Activated T-helper 9 cell treated with anti-CD3 and anti-CD28 coated beads, Interleukin-2, amount 50 U/mL, for 16 hours (primary cell): ENCODE data around the gene BHLHA9.
"Not testable (repeated sequence)": the region's sequence is repeated elsewhere in the genome, so short reads cannot be mapped to it uniquely, and the experiment has no call there.

Experiments used
- DNase-seq: peaks from one replicate; pipeline ENCODE4 v3.0.0-alpha.2; 2020; ENCODE audit warnings: low read depth

BHLHA9 gene

DNA sequence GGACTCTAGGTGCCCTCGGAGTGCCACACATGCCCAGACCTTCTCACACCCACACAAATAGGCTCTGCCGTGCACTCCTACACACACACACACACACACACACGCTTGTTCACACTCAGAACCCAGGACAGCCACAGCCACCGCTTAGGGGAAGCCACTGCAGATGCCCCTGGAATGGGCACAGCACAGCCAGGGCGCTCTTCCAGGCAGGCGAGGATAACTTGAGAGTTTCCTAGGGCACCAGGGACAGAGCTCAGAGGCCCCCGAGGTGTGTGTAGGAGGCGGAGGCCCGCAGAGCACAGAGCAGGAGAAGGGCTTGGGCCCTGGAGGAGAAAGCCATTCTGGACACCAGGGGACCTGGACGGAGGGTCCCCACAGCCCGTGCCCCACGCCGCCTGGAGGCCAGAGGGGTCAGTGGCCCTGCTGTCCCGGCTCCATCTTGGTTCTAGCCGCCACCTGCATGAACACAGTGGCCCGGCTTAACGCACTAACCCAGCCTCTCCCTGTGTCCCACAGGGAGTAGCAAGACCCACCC lies 30.2 kb downstream of the BHLHA9 start:
- DNase-seq = no peak

DNA sequence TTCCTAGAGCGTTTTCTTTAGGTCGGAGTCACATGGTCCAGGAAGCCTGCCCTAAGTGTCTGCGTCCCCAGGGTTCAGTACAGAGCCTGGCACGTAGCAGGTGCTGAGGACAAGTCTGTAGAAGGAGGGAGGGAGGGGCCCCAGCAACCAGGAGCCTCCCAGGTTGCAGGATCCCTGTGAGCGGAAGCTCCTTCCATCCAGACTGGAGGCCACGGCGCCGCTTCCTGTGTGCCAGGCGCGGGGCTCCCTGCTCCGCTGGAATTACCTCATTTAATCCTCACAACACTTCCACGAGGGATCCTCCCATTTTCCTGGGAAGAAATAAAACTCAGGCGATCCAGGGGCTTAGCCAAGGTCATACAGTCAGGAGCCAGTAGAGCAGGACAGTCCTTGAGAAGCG lies 31.3 kb downstream of the BHLHA9 start:
- DNase-seq = no peak

DNA sequence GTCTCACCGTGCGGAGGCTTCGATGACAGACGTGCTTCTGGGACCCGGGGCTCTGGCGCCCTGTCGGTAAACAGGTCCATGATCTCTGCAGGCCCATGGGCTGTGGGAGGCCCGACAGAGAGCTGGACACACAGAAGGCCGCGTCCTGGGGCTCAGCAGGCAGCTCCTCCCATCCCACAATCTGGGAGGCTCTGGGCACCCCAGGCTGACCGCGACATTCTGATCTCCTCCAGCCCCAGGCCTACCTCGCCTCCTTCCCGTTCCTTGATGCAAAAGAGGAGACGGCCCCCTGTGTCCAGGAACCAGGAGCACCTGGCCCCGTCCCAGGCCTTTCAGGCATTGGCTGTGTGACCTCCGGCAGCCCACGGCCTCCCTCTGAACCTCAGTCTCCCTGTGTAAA lies 32.5 kb downstream of the BHLHA9 start:
- DNase-seq = no peak

DNA sequence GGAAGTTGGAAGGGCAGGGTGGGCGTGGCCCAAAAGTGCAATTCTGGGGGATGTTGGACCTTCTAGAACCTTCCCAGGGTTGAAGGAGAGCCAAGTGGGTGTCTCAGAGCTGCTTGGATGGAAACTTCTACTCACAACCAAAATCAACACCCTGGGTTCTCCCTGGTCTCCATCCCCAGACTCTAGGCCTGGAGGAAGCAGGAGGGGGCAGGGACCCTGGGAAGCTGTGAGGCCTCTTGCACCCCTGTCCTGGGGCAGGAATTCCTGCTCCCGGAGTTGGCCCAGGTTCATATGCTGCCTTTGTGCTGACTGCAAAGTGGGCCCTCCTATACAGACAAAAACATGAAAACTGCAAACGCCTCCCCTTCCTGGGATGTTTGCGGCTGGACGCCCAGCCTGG lies 34.3 kb downstream of the BHLHA9 start:
- no peak for DNase-seq

DNA sequence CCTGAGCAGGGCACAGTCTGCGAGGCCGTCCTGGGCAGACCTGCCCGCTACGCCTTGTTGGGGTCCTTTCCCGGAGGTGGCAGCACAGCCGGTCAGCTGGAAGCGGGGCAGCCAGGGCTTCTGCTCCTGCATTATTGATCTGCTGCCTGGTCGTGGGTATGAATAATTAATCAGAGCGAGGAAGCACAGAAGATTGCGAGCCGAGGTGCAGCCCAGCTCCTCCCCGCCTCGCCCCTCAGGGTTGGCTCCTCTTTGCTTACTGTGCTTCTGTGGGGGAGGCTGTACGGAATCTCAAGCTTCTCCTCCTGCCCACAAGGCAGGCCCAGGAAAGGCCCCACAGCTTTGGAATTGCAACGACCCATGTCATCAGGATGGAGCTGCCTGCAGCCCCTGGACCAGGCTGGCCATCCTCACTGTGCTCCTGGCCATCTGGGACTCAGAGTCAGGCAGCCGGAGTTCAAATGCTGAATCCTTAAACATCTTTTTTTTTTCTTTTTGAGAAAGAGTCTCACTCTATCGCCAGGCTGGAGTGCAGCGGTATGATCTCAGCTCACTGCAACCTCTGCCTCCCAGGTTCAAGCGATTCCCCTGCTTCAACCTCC lies 34.8 kb downstream of the BHLHA9 start:
- DNase-seq = no peak

DNA sequence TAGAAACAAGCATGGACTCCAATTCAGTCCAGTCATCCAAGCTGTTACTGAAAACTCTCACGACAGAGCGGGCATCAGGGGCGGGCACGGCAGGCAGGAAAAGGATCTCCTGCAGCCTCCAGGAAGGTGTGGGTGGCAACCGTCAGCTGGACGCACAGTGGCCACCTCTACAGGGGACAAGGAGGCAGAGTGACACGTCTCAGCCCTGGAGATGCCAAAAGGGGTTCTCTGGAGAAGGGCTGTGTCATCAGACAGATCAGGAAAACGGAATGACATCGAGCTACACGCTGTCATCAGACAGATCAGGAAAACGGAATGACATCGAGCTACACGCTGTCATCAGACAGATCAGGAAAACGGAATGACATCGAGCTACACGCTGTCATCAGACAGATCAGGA lies 37.6 kb downstream of the BHLHA9 start:
- not testable (repeated sequence) for DNase-seq

DNA sequence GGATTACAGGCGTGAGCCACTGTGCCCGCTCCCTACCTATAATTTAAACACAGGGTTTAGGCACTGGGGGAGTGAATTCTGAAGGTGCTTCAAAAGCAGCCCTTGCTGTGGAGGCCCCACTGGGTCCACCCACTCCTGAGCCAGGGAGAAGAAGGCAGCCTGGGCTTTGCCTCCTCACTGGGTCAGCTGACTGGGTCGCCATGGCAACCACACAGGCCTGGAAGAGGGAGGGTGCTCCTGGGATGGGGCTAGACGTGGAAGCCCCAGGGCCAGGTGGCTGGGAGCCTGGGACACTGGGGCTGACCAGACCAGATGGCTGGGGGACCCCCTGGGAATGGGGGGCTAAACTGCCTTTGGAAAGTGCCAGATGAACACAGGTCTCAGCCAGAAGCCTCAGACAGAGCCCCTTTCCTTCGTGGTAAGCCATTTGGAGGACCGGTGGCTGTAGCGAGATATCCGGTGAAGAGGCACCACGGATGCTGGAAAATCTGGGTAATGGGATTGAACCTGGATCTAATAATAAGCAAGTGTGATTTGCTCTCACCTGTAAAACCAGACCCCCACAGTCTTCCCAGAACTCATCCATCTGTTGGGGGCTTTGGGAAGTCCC lies 42.1 kb downstream of the BHLHA9 start:
- no peak for DNase-seq

DNA sequence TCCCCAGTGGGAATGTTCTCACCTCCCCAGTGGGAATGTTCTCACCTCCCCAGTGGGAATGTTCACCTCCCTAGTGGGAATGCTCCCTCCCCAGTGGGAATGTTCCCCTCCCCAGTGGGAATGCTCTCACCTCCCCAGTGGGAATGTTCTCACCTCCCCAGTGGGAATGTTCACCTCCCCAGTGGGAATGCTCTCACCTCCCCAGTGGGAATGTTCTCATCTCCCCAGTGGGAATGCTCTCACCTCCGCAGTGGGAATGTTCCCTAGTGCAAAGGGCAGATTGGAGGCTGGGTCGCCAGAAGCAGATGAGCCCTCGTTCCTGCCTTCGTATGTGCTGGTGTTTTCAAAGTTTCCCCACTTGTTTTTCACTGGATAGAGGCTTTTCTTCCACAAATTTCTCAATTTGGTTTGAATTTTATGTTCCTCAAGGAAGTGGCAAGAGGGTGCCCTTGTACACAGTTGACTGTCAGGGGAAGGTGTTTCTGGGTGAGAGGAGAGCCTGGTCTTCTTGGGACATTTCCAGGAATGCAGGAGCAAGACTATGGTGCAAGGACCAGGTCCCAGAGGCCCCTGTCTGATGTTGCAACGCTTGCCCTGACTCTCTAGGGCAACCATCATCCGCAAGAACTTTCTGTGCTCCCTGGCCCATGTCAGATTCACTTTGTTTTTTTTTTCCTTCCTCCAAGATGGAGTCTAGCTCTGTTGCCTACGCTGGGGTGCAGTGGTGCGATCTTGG lies 43.2 kb downstream of the BHLHA9 start:
- no peak for DNase-seq

DNA sequence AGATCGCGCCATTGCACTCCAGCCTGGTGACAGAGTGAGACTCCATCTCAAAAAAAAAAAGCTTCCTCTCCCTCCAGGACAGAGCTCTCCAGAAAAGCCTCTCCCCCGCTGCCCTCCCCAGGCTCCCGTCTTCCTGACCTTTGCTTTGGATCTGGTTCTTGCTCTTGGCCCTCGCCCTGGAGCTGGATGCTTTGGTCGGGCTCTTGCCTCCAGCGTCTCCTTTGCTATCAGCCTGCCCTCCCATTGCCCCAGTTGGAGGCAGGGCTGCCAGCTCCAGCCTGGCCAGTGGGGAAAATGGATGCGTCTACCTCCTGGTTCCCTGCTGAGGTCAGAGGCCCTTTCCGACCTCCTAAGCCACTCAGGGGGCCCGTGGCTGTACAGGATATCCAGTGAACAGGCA lies 45.2 kb downstream of the BHLHA9 start:
- DNase-seq = no peak

DNA sequence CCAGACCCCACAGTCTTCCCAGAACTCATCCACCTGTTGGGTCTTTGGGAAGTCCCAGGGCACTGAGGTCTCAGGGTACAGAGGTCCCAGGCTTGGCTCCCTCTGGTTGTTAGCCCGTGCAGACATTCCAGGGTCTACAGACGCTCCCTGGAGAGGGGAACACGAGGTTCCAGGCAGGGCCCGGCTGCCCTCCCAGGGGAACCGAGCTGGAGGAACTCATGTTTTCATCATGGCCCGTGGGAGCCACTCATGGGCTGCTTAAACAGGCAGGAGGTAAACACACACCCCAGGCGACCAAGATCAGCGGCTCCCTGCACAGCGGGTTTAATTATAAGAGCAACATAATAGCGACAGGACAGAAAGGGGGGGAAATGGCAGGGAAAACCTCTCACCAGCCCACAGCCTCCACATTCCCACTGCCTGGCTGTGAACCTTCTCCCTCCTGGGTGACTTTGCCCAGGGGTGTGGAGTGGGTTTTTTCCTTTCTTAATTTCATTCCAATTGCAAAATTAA lies 45.7 kb downstream of the BHLHA9 start:
- DNase-seq = no peak
